HL-60 (cell line): Measurements from ENCODE around the gene ASCL2.

Source experiments
- DNase-seq, 2 experiments: peaks; one replicate each; pipeline ENCODE4 v3.0.0-alpha.2; 2010 to 2020; ENCODE audit warnings: low read depth in 1 of 2, low spot score in 1 of 2
- H3K27ac ChIP-seq: fragments of 250-450 bp; sonication (Bioruptor Pico); replicated peaks from 2 replicates; pipeline ENCODE4 v1.5.1; 2020; ENCODE audit warnings: mild to moderate bottlenecking, moderate library complexity
- H3K27me3 ChIP-seq: fragments of 250-450 bp; sonication (Bioruptor Pico); 2 replicates; pipeline ENCODE4 v1.5.1; 2021; ENCODE audit warnings: mild to moderate bottlenecking, moderate library complexity; ENCODE audit not compliant: insufficient read depth, poor library complexity, severe bottlenecking
- H3K4me3 ChIP-seq: replicated peaks from 2 replicates; pipeline ENCODE4 v1.5.1; 2011; ENCODE audit warnings: mild to moderate bottlenecking, control low read depth, low read length; ENCODE audit not compliant: insufficient read depth
- CTCF ChIP-seq: IDR thresholded peaks from one replicate; pipeline ENCODE4 v1.5.1; 2011; ENCODE audit warnings: low read length, control low read depth, inconsistent platforms; ENCODE audit not compliant: insufficient read depth
- GABPA ChIP-seq: IDR thresholded peaks from 2 replicates; pipeline ENCODE4 v1.6.1; 2012; ENCODE audit warnings: low read depth
- POLR2AphosphoS5 ChIP-seq: IDR thresholded peaks from 2 replicates; pipeline ENCODE4 v1.6.1; 2012; ENCODE audit warnings: low read depth
- REST ChIP-seq: IDR thresholded peaks from 2 replicates; pipeline ENCODE4 v1.6.1; 2012; ENCODE audit warnings: low read depth; ENCODE audit not compliant: insufficient replicate concordance
- SPI1 ChIP-seq: IDR thresholded peaks from 2 replicates; pipeline ENCODE4 v1.6.1; 2012; ENCODE audit warnings: low read depth, mild to moderate bottlenecking, borderline replicate concordance

Gene ASCL2

GRCh38 chr11:2298795-2299761 lies 28.7 kb upstream of the ASCL2 start:
- Histone ChIP-seq H3K27me3 (no peaks in the 10 kb centered on the region), H3K4me3 (no peak overlapping the region), H3K27ac (peak overlapping the region; percentile 28)
- no peak for DNase-seq
- TF ChIP-seq POLR2AphosphoS5, result no peak
- no peak for TF ChIP-seq REST
- no peak for TF ChIP-seq CTCF
- TF ChIP-seq GABPA, result no peak
- no peak for TF ChIP-seq SPI1

GRCh38 chr11:2298131-2298794 lies 27.9 kb upstream of the ASCL2 start:
- DNase-seq, result no peak
- Histone ChIP-seq H3K27ac (no peak overlapping the region), H3K4me3 (no peak overlapping the region), H3K27me3 (no peaks in the 10 kb centered on the region)
- TF ChIP-seq SPI1, result no peak
- no peak for TF ChIP-seq REST
- TF ChIP-seq GABPA, result no peak
- no peak for TF ChIP-seq CTCF
- no peak for TF ChIP-seq POLR2AphosphoS5

- no peaks in the 10 kb centered on the region for H3K27me3 ChIP-seq
- TF ChIP-seq CTCF, result no peak
- TF ChIP-seq GABPA, result no peak
- no peak for TF ChIP-seq POLR2AphosphoS5
- no peak for TF ChIP-seq REST
- TF ChIP-seq SPI1, result no peak
- no peak overlapping the region for H3K27ac ChIP-seq
- no peak for DNase-seq
- H3K4me3 ChIP-seq, result no peak overlapping the region
Measured at GRCh38 chr11:2297623-2298030, 27.2 kb upstream of the ASCL2 start.
